Inferior parietal cortex (tissue), 1 donor: ENCODE data around the gene TOM1.

Experiments
- DNase-seq: peaks from one replicate; pipeline ENCODE4 v3.0.0-alpha.2; 2016; ENCODE audit errors: extremely low spot score

TOM1 gene

GRCh38 chr22:35299673-35300499 lies at the start of gene TOM1:
Gene TOM1, plus strand, starts transcription at chr22:35299894. Its CDS starts 35 bp downstream, at chr22:35299929.
- peak; percentile 99 for DNase-seq

- DNase-seq: no peak
Measured at GRCh38 chr22:35250156-35250555, 49.5 kb upstream of the TOM1 start.

GRCh38 chr22:35253946-35254345 lies 45.7 kb upstream of the TOM1 start:
- DNase-seq: no peak

- DNase-seq: no peak
Measured at GRCh38 chr22:35257002-35257320, 42.7 kb upstream of the TOM1 start.

- peak; percentile 87 for DNase-seq
Measured at GRCh38 chr22:35257321-35258190, 42.1 kb upstream of the TOM1 start, which contains the start of gene HMGXB4. Gene HMGXB4, plus strand, starts transcription at chr22:35257493. Its CDS starts 4,898 bp downstream, at chr22:35262391.

GRCh38 chr22:35258191-35258988 lies 41.3 kb upstream of the TOM1 start:
- DNase-seq: peak; percentile 5

- no peak for DNase-seq
Measured at GRCh38 chr22:35264986-35265385, 34.7 kb upstream of the TOM1 start.

- DNase-seq: no peak
Measured at GRCh38 chr22:35266277-35266676, 33.4 kb upstream of the TOM1 start.

- no peak for DNase-seq
Measured at GRCh38 chr22:35269630-35270029, 30.1 kb upstream of the TOM1 start.

- no peak for DNase-seq
Measured at GRCh38 chr22:35274154-35274871, 25.4 kb upstream of the TOM1 start.

GRCh38 chr22:35275580-35275979 lies 24.1 kb upstream of the TOM1 start:
- no peak for DNase-seq

GRCh38 chr22:35276019-35276418 lies 23.7 kb upstream of the TOM1 start:
- no peak for DNase-seq

- DNase-seq: no peak
Measured at GRCh38 chr22:35288116-35288515, 11.6 kb upstream of the TOM1 start.

- no peak for DNase-seq
Measured at GRCh38 chr22:35292786-35293185, 6.9 kb upstream of the TOM1 start.

GRCh38 chr22:35296051-35296450 lies 3.6 kb upstream of the TOM1 start:
- no peak for DNase-seq

- peak; percentile 51 for DNase-seq
Measured at GRCh38 chr22:35299217-35299672, 449 bp upstream of the TOM1 start.

GRCh38 chr22:35301372-35301874 lies 1.7 kb downstream of the TOM1 start:
- DNase-seq: no peak

- no peak for DNase-seq
Measured at GRCh38 chr22:35303029-35303624, 3.4 kb downstream of the TOM1 start.

GRCh38 chr22:35305525-35306070 lies 5.9 kb downstream of the TOM1 start:
- no peak for DNase-seq

- DNase-seq: no peak
Measured at GRCh38 chr22:35306350-35306967, 6.8 kb downstream of the TOM1 start.
